Stimulated activated naive B cell treated with anti-CD40 and anti-IgM and Interleukin-4, amounts not matched to agents 10 μg/mL and 1 μg/mL and 100 μg/mL, for 72 hours (primary cell): ENCODE data around the gene ACAD8.
A peak's percentile ranks its signal among the peaks of the same experiment; 100 is the strongest.

Experiments
- ATAC-seq, 2 donors: fragments of 150-1000 bp; cut with Tn5 transposase; replicated peaks; 2 replicates each; pipeline ENCODE4 v1.10.0; 2021; ENCODE audit warnings: moderate library complexity in 1 of 2
- DNase-seq: peaks from one replicate; pipeline ENCODE4 v3.0.0; 2021
- H3K27ac Mint-ChIP-seq: one replicate; pipeline ENCODE4 v1.8.0; 2022; ENCODE audit warnings: mild to moderate bottlenecking, mixed read lengths
- H3K27me3 Mint-ChIP-seq, 2 donors: one replicate each; pipeline ENCODE4 v1.8.0; 2022; ENCODE audit warnings: mixed read lengths in 2 of 2
- H3K36me3 Mint-ChIP-seq, 2 donors: one replicate each; pipeline ENCODE4 v1.8.0; 2022; ENCODE audit warnings: mixed read lengths in 2 of 2, mild to moderate bottlenecking in 1 of 2
- H3K4me1 Mint-ChIP-seq, 2 donors: one replicate each; pipeline ENCODE4 v1.8.0; 2022; ENCODE audit warnings: mixed read lengths in 2 of 2, mild to moderate bottlenecking in 1 of 2
- H3K4me3 Mint-ChIP-seq, 2 donors: one replicate each; pipeline ENCODE4 v1.8.0; 2022; ENCODE audit warnings: mild to moderate bottlenecking in 2 of 2, mixed read lengths in 2 of 2, moderate library complexity in 1 of 2
- H3K9me3 Mint-ChIP-seq, 2 donors: one replicate each; pipeline ENCODE4 v1.8.0; 2022; ENCODE audit warnings: mixed read lengths in 2 of 2, mild to moderate bottlenecking in 1 of 2

Gene ACAD8

GRCh38 chr11:134253188-134253993 is at the start of gene ACAD8, which contains the start of gene THYN1:
Gene ACAD8, plus strand, starts transcription at chr11:134253568. Its CDS starts 33 bp downstream, at chr11:134253601.
Gene THYN1, minus strand, starts transcription at chr11:134253352. Its CDS starts 470 bp downstream, at chr11:134252882.
- peaks cover 17 to 22% of the 10 kb centered on the region in 2 donors for H3K36me3 Mint-ChIP-seq
- no peaks in the 10 kb centered on the region for H3K9me3 Mint-ChIP-seq
- peak within 1 kb of the TSS; percentile 93 for H3K27ac Mint-ChIP-seq
- peaks cover 8 to 33% of the 10 kb centered on the region in 2 donors for H3K4me1 Mint-ChIP-seq
- no peaks in the 10 kb centered on the region for H3K27me3 Mint-ChIP-seq
- peak; percentile 99 for ATAC-seq
- H3K4me3 Mint-ChIP-seq, result peak within 1 kb of the TSS; percentile 94 to 96
- DNase-seq, result peak; percentile 95

DNA sequence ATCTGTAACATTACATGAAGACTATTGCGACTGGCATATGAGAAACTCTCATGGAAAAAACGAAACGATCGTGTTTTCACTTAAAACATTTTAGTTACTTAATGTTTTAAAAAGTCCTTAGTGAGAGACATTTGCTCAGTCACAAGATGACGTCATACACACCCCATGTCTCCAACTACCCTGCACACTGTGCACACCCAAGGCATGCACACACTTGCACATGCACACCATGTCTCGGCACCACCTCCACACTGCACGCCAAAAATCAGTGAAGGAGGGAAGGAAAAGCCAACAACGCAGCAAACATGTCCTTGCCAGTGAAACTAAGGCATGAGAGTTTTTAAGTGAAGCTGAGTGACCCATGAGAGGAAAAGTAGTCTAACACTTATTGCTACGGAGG is 47.6 kb upstream of the ACAD8 start:
- no peak for DNase-seq
- H3K4me3 Mint-ChIP-seq, result no peak overlapping the region
- no peaks in the 10 kb centered on the region for H3K9me3 Mint-ChIP-seq
- no peak overlapping the region for H3K27ac Mint-ChIP-seq
- no peaks in the 10 kb centered on the region for H3K27me3 Mint-ChIP-seq
- peaks cover 28 to 69% of the 10 kb centered on the region in 2 donors for H3K36me3 Mint-ChIP-seq
- no peak for ATAC-seq
- no peaks in the 10 kb centered on the region for H3K4me1 Mint-ChIP-seq

- no peak for DNase-seq
- no peaks in the 10 kb centered on the region for H3K9me3 Mint-ChIP-seq
- no peaks in the 10 kb centered on the region for H3K27me3 Mint-ChIP-seq
- no peak overlapping the region for H3K4me3 Mint-ChIP-seq
- ATAC-seq, result no peak
- peaks cover 26 to 68% of the 10 kb centered on the region in 2 donors for H3K36me3 Mint-ChIP-seq
- H3K4me1 Mint-ChIP-seq, result no peaks in the 10 kb centered on the region
- H3K27ac Mint-ChIP-seq, result no peak overlapping the region
These were observed 47.2 kb upstream of the ACAD8 start for GRCh38 chr11:134206185-134206584.

GRCh38 chr11:134207538-134208239 is 45.7 kb upstream of the ACAD8 start:
- peak in 1 of 2 donors; percentile 33 for ATAC-seq
- Mint-ChIP-seq H3K4me1 (peaks cover 4 to 6% of the 10 kb centered on the region in 2 donors), H3K4me3 (no peak overlapping the region), H3K9me3 (no peaks in the 10 kb centered on the region), H3K27ac (no peak overlapping the region), H3K27me3 (no peaks in the 10 kb centered on the region), H3K36me3 (peaks cover 31 to 65% of the 10 kb centered on the region in 2 donors)
- peak; percentile 35 for DNase-seq

DNA sequence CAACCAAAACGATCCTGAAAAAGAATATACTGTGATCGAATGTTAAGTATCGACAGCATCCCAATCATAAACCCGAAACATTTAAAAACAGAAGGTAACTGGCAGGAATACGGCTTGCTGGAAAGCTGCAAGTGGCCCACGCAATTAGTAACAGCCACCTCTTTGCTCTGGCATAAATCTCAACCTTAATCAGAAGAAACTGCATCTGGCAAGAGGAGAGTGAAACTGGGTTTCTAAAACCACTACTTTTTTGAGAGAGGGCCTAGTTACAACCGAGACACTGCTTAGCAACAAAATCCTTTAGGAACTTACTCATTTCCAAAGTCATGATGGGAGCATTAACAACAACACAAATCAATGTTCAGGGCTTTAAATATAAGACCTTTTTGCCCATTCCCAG is 37.5 kb upstream of the ACAD8 start:
- H3K4me1 Mint-ChIP-seq, result peaks cover 4 to 19% of the 10 kb centered on the region in 2 donors
- no peak overlapping the region for H3K27ac Mint-ChIP-seq
- H3K9me3 Mint-ChIP-seq, result no peaks in the 10 kb centered on the region
- H3K36me3 Mint-ChIP-seq, result peaks cover 38 to 50% of the 10 kb centered on the region in 2 donors
- no peak for ATAC-seq
- H3K27me3 Mint-ChIP-seq, result no peaks in the 10 kb centered on the region
- H3K4me3 Mint-ChIP-seq, result no peak overlapping the region
- no peak for DNase-seq

DNA sequence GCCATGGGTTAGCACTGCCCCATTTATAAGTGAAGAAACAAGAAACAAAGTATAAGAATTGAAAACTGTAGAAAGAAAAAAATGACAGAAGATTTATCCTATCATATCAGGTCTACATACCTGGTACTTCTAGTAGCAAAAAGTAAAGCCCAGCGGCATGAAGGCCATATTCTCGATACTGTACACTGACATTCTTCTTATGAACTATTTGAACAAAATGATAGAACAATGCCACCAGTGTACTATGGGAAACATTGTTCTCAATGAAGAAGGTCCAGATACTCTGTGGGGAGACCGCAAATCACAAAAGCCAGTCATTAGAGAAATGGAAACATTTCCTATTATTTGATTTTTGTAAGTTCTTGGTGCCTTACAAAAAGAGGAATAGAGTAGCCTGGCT is 36.6 kb upstream of the ACAD8 start:
- DNase-seq, result no peak
- Mint-ChIP-seq H3K36me3 (peaks cover 32 to 42% of the 10 kb centered on the region in 2 donors), H3K4me3 (no peak overlapping the region), H3K9me3 (no peaks in the 10 kb centered on the region), H3K4me1 (peaks cover under 1 to 14% of the 10 kb centered on the region in 2 donors), H3K27ac (no peak overlapping the region), H3K27me3 (no peaks in the 10 kb centered on the region)
- ATAC-seq, result no peak

- Mint-ChIP-seq H3K9me3 (no peaks in the 10 kb centered on the region), H3K36me3 (peaks cover 21 to 29% of the 10 kb centered on the region in 2 donors), H3K27ac (peak overlapping the region; percentile 94), H3K4me3 (peak overlapping the region; percentile 81 to 91), H3K27me3 (peaks cover 14 to 23% of the 10 kb centered on the region in 2 donors), H3K4me1 (peaks cover 25 to 55% of the 10 kb centered on the region in 2 donors)
- no peak for ATAC-seq
- DNase-seq, result no peak
These were observed 30.2 kb upstream of the ACAD8 start for GRCh38 chr11:134223121-134223520.

GRCh38 chr11:134223836-134224709 is 29.3 kb upstream of the ACAD8 start, which contains the start of the genes NCAPD3 and VPS26B:
Gene NCAPD3, minus strand, starts transcription at chr11:134223967. Its CDS starts 41 bp downstream, at chr11:134223926.
Gene VPS26B, plus strand, starts transcription at chr11:134224671. Its CDS starts 452 bp downstream, at chr11:134225123.
- ATAC-seq, result peak; percentile 82 to 85
- peak; percentile 93 for DNase-seq
- Mint-ChIP-seq H3K27me3 (peaks cover 14 to 23% of the 10 kb centered on the region in 2 donors), H3K4me1 (peaks cover 28 to 58% of the 10 kb centered on the region in 2 donors), H3K9me3 (no peaks in the 10 kb centered on the region), H3K36me3 (peaks cover 11 to 19% of the 10 kb centered on the region in 2 donors), H3K4me3 (peak within 1 kb of the TSS; percentile 81 to 93), H3K27ac (peak within 1 kb of the TSS; percentile 99)

- Mint-ChIP-seq H3K27me3 (peaks cover 22 to 28% of the 10 kb centered on the region in 2 donors), H3K4me1 (peaks cover 37 to 67% of the 10 kb centered on the region in 2 donors), H3K4me3 (peak overlapping the region; percentile 81 to 93), H3K9me3 (no peaks in the 10 kb centered on the region), H3K27ac (peak overlapping the region; percentile 89), H3K36me3 (peaks cover 8 to 15% of the 10 kb centered on the region in 2 donors)
- DNase-seq (no peak), ATAC-seq (peak; percentile 6 to 14)
These were observed 28.4 kb upstream of the ACAD8 start for GRCh38 chr11:134224710-134225664.

DNA sequence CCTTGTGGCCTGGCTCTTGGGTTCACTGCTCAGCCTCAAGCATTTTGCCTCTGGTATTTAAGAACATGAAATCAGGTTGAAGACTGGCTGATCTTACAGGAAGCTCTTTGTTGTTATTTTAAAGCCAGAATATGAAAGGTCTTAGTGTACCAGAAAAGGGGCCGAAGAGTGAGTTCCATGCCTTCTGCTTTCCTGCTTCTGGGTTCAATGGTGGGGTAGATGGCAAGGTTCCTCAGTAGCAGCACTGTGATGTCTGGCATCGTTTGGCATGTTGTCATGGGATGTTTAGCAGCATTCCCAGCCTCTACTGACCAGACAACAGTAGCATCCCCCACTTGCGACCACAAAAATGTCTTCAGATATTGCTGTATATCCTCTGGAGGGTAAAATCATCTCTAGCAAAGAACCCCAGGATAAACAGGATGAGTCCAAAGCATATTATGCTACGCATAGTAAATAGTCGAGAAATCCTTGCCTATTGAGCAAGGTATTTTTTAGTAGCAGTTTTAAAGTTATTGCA is 26.5 kb upstream of the ACAD8 start:
- DNase-seq (no peak), ATAC-seq (no peak)
- peaks cover 4 to 9% of the 10 kb centered on the region in 2 donors for H3K36me3 Mint-ChIP-seq
- H3K27me3 Mint-ChIP-seq, result peaks cover 32 to 37% of the 10 kb centered on the region in 2 donors
- no peaks in the 10 kb centered on the region for H3K9me3 Mint-ChIP-seq
- no peak overlapping the region for H3K4me3 Mint-ChIP-seq
- peaks cover 45 to 85% of the 10 kb centered on the region in 2 donors for H3K4me1 Mint-ChIP-seq
- H3K27ac Mint-ChIP-seq, result no peak overlapping the region

DNA sequence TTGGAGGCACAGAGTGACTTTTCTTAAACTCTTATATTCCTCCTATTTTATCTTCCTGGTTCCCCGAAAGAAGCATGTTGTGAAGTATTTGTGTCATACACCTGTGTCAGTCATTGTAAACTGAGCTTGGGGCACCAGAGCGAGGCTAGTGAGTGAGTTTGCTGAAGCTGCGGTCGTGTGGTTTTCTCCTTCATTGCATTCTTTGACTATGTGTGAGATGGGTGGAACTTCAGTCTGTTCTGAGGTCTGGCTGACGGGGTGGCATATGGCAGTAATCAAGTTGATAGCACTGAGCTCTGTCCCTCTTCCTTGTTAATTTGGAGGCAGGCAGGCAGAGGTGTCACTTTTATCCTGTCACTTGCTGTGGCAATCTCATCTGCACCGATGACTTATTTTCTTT is 24.7 kb upstream of the ACAD8 start:
- peak; percentile 64 for ATAC-seq
- no peaks in the 10 kb centered on the region for H3K9me3 Mint-ChIP-seq
- no peak overlapping the region for H3K27ac Mint-ChIP-seq
- H3K36me3 Mint-ChIP-seq, result peaks cover 7 to 9% of the 10 kb centered on the region in 2 donors
- H3K4me3 Mint-ChIP-seq, result no peak overlapping the region
- H3K27me3 Mint-ChIP-seq, result peaks cover 37% of the 10 kb centered on the region in 2 donors
- DNase-seq, result peak; percentile 44
- peaks cover 39 to 81% of the 10 kb centered on the region in 2 donors for H3K4me1 Mint-ChIP-seq

- DNase-seq (no peak), ATAC-seq (no peak)
- peaks cover 37% of the 10 kb centered on the region in 2 donors for H3K27me3 Mint-ChIP-seq
- H3K27ac Mint-ChIP-seq, result no peak overlapping the region
- H3K4me1 Mint-ChIP-seq, result peaks cover 39 to 81% of the 10 kb centered on the region in 2 donors
- peaks cover 7% of the 10 kb centered on the region in 2 donors for H3K36me3 Mint-ChIP-seq
- H3K4me3 Mint-ChIP-seq, result no peak overlapping the region
- no peaks in the 10 kb centered on the region for H3K9me3 Mint-ChIP-seq
These were observed 24.1 kb upstream of the ACAD8 start for GRCh38 chr11:134229126-134229790.
